GM21528 (cell line): ENCODE data around the gene SAP130.
"Not testable (repeated sequence)": the region's sequence is repeated elsewhere in the genome, so short reads cannot be mapped to it uniquely, and the experiment has no call there.

Source experiments
- ATAC-seq: cut with Tn5 transposase; IDR thresholded peaks from one replicate; pipeline ENCODE4 v1.9.1; 2021; ENCODE audit warnings: mild to moderate bottlenecking, moderate library complexity; ENCODE audit not compliant: unreplicated experiment, low FRiP score

Gene SAP130

DNA sequence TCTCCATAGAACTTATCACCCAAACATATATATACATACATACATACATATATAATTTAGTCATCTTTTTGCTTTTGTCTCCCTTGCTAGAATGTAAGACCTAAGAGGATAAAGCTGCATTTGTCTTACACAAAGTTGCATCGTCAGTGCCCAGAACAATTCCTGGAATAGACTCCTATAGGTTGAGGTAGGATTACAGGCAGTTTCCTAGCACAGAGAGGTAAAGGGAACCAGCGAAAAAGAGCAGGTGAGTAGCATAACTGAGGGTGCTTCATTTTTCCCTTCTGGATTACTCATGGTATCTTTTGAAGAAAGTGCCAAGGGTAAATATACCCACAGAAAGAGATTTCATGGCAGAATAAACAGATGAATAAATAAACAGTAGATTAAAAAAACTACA, 74.0 kb downstream of the SAP130 start:
- ATAC-seq, result no peak

DNA sequence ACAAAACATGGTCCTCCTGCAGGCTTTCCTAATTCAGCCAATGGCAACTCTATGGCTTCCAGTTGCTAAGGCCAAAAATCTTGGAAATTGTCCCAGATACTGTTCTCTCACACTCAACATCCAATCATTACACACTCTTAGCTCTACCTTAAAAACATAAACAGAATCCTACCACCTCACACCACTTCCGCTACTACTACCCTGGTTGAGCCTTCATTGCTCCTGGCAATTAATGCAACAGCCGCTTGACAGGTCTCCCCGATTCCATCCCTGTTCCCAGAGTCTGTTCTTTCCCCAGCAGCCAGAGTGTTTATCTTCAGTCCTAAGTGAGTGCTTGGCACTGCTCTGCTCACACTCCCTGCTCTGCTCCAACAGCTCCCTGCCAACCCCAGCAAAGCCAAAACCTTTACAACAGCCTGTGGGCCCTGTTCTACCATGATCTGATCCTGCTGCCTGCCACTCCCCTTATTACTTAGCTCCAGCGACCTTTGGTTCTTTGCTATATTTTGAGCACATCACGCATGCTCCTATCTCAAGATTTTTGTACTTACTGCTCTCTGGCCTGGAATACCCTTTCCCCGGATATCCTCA, 74.6 kb downstream of the SAP130 start:
- ATAC-seq, result no peak

DNA sequence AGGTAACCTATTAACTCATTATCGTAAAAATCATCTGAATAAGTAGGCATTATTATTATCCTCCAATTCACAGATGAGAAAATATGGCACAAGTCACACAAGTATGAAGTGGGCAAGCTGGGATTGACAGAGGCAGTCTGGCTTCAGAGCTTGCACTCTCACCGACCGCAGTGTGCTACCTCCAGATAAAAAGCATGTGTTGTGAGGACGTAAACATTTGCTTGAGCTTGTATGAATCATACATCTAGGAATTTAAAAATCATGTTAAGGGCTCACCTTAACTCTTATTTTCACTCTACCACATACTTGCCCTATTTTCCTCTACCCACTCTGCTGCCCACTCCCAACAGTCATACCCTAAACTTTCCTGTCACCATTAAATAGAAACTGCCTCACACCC, 76.8 kb downstream of the SAP130 start:
- ATAC-seq, result no peak

DNA sequence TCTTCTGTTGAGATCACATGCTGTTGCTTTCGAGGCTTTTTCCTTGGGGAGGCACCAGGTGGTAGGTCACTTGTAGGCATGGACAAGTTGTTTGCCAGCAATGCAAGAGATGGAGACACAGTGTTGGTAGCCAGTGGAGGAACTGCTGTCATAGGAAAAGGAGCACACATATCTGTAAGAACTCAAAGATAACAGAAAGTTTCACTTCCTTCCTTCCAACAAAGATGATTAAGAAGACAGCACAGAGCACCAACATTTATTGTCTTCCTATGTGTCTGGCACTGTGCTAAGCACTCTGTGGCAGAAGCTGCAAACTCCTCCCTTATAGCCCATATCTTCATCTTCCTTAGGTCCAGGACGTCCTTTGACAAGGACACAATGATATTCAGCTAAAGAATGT, 77.6 kb downstream of the SAP130 start:
- no peak for ATAC-seq

DNA sequence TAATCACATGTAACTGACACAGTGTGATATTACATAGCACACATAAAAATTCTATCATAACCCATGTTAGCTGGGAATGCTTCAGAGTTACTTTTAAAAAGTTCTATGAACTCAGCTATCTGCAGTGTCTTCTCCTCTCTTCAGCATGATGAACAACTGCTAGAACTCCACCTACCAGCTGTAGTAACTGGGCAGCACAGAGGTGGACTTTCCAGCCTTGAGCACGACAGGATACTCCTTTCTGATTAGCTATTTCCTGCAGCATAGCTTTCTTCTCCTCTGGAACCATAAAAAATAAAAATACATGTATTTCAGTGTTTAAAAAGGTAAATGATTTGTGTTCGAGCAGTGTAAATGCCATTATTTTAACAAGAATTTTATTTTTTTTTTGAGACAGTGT, 82.6 kb downstream of the SAP130 start:
- no peak for ATAC-seq

DNA sequence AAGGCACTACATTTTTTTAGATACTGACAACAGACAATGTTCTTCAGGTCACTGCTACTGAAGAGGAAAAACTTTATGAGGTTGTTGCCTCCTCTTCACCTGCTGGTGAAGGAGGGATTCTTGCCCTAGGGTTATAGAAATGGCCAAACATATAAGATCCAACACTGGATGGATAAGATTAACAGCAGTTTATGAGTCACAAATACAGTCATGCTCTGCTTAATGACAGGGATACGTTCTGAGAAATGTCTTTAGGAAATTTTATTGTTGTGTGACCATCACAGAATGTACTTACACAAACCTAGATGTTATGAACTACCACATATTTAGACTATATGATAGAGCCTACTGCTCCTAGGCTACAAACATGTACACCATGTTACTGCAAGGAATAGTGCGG, 84.7 kb downstream of the SAP130 start:
- no peak for ATAC-seq

DNA sequence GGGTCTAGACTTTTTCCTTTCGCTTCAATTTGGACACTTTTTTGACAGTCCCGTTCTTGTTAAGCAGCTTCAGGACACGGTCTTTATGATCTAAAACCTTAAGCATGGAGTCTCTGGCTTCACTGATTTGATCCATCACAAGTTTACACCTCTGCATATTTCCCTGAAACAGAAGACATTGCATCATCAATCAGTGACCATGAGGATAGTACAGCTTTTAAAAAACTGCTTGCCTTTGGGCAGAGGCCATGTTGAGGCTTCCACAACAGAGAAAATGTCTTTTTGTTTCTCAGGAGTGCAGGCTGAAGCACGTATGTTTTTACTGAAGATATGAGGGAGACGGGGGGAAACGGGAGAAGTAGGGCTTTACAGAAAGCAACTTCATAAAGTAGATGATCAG, 85.9 kb downstream of the SAP130 start:
- no peak for ATAC-seq

DNA sequence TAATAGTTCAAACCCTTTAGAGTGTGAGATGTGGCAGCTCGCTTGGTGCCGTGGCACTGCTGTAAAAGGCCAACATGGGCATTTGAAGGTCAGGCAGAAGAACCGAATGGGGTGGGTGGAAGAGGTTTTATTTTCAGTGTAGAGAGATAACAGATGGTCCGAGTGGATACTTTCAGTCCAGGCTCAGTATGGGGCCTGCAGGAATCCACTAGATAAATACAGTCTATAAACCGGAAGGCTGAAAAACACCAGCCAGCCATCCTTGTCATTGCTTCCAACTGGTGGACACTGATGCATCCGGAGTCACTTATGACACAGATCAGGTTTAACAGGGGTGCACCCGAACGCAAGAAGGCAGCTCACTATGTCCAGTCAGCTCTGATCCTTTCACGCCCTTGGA, 86.4 kb downstream of the SAP130 start:
- no peak for ATAC-seq

DNA sequence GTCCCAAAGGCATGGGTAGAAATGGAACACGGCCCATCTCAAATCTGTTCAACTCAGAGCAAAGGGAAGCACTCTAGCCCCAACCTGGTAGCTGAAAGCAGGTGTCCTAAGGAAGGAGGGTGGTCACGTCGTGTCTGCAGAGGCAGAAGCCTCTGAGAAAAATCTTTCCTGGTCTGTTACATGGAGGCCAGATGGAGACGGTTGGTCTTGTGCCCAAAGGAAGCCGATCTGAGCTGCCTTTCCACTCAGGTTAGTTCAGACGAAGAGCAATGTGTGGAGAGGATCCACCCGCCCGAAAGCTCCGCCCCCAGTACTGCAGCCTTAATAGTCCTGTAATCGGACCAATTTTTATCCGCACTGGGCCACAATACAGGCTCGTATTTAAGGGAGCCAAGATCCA, 87.2 kb downstream of the SAP130 start:
- ATAC-seq, result no peak

DNA sequence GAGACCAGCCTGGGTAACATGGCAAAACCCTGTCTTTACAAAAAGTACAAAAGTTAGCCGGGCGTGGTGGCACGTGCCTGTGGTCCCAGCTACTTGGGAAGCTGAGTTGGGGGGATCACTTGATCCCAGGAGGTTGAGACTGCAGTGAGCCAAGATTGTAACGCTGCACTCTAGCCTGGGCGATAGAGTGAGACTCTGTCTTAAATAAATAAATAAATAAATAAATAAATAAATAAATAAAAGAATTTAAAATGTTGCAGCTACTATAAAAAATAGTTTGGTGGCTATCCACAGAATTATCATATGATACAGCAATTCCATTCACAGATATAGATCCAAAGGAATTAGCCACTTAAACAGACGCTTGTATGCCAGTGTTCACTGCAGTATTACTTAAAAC, 92.5 kb downstream of the SAP130 start:
- no peak for ATAC-seq

DNA sequence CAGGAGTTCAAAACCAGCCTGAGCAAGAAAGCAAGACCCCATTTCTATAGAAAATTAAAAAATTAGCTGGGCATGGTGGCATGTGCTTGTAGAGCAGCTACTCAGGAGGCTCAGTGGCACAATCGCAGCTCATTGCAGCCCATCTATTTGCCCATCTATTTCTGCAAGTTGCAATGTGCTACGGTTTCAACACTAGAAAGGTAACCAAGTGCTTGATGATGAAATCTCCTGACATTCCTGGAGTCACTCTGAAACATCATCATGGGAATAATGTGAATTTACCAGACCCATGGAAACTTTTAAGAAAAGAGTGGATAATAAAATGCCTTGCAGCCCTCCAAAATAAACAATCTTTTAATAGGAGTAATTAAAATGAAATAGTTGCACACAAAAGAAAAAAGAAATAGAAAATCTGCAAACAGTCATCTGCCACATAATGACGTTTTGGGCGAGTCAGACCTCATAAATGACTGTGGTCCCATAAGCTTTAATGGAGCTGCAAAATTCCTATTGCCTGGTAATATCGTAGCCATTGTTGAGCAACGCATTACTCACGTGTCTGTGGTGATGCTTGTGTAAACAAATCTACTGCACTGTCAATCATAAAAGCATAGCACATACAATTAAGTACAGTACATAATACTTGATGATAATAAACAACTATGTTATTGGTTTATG, 95.5 kb downstream of the SAP130 start:
- ATAC-seq, result no peak

DNA sequence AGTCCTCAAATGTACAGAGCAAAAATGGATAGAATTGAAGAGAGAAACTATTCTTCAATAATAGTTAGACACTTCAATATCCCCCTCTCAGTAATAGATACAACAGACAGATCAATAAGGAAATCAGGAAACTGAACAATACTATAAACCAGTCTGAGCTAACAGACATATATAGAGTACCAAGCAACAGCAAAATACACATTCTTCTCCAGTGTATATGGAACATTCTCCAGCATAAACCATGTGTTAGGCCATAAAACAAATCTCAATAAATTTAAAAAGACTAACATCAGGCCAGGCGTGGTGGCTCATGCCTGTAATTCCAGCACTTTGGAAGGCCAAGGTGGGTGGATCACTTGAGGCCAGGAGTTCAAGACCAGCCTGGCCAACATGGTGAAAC, 98.4 kb downstream of the SAP130 start:
- no peak for ATAC-seq

DNA sequence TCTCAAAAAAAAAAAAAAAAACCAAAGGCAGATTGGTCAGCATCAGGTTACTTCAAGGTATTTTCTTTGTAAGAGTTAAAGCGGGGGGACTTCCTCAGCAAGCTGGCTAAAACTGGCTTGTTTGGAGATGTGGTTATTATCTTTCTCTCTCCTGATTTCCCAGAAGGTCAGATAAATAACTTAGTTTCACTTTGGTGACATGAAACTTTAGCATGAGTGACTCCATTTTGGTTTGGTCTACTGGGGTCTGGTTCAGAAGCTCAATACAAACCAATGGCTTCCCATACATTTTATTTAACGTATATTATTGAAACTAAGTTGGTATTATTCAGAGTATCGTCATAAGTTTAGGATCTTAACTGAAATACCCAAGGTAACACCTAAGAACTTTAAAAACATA, 100.5 kb downstream of the SAP130 start:
- ATAC-seq, result no peak

DNA sequence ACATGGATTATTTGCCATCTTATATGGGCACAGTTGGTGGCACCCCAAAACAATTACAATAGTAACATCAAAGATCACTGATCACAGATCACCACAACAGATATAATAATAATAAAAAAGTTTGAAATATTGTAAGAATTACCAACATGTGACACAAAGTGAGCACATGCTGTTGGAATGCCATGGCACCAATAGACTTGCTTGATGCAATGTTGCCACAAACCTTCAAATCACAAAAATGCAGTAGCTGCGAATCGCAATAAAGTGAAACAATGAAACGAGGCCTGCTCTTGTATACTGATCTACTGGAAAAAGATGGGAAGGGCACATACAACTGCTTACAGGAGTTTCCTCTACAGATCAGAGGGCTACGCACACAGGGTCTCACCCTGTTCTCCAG, 109.9 kb downstream of the SAP130 start:
- no peak for ATAC-seq

DNA sequence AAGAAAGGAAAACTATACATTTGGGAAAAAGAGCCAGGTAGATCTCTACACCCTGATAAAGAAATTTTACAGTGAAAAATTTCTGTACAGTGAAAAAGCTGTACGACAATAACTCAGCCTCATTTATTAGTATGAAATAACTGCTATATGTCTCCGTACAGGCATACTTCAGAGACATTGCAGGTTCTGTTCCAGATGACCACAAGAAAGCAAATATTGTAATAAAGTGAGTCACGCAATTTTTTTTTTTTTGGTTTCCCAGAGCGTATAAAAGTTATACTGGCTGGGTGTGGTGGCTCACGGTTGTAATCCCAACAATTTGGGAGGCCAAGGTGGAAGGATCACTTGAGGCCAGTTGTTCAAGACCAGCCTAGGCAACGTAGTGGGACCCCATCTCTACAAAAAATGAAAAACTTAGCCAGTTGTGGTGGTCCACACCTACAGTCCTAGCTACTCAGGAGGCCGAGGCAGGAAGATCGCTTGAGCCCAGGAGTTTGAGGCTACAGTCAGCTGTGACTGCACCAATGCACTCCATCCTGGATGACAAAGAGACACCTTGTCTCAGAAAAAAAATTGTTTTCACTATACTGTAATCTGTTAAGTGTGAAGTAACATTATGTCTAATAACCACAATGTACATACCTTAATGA, 113.9 kb downstream of the SAP130 start:
- ATAC-seq, result no peak

DNA sequence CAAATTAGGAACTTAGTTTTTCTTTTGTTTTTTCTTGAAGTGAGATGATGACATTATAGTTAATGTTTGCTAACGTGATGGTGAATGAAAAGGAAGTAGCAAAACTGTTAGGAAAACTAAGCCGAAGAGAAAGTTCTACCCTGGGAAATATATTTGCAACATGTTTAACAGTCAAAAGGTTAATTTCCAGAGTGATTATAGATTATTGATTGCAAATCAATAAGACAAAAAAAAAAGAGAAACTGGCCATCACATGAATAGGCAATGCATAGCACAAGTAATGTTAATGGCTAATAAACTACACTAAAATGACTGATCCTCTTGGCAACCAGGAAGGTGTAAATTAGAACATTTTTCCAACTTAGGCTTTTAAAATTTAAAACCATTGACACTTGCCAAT, 116.1 kb downstream of the SAP130 start:
- no peak for ATAC-seq

DNA sequence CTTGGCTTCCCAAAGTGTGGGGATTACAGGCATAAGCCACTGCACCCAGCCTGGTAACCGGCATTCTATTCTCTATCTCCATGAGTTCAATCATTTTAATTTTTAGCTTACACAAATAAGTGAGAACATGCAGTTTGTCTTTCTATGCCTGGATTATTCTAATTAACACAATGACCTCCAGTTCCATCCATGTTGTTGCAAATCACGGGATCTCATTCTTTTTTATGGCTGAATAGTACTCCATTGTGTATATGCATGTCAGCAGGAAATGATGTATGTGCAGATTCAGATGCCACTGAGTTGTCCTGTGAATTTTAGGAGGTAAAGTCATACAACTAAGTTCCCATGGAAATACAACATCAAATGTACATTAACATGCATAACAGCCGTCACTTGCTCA, 117.4 kb downstream of the SAP130 start:
- ATAC-seq, result no peak

DNA sequence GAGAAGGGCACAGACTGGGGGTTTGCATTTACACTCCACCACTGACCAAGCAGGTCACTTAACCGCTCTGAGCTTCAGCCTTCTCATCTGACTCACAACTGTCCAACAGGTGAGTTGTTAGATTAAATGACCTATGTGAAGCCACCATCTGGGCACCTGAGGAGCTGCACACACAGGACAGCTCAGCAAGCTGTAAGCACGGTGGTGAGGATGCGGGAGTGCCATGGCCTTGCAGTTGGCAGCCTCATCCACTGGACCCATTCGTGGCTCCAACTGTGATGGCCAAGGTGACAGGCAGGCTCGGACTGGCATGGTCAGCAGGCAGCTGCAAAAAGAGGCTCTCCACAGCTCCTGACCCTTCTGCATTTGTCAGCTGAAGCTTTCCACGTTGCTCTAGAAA, 118.8 kb downstream of the SAP130 start:
- ATAC-seq, result no peak

DNA sequence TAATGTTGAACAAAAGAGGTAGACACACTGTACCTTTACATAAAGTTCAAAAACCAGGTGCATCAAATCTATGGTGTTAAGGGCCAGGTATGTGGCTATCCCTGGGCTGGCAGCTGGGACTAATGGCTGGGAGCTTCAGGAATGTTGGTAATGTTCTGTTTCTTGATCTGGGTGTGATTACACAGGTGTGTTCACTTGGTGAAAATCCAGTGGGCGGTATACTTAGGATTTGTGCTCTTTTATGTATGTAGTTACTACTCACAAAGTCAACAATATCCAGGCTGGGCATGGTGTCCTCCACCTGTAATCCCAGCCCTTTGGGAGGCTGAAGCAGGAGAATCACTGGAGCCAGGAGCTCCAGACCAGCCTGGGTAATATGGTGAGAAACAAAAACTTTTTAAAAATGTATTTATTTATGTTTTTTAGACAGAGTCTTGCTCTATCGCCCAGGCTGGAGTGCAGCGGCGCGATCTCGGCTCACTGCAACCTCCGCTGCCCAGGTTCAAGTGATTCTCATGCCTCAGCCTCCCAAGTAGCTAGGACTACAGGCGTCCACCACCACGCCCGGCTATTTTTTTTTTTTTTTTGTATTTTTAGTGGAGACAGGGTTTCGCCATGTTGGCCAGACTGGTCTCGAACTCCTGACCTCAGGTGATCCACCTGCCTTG, 120.0 kb downstream of the SAP130 start:
- ATAC-seq, result not testable (repeated sequence)

DNA sequence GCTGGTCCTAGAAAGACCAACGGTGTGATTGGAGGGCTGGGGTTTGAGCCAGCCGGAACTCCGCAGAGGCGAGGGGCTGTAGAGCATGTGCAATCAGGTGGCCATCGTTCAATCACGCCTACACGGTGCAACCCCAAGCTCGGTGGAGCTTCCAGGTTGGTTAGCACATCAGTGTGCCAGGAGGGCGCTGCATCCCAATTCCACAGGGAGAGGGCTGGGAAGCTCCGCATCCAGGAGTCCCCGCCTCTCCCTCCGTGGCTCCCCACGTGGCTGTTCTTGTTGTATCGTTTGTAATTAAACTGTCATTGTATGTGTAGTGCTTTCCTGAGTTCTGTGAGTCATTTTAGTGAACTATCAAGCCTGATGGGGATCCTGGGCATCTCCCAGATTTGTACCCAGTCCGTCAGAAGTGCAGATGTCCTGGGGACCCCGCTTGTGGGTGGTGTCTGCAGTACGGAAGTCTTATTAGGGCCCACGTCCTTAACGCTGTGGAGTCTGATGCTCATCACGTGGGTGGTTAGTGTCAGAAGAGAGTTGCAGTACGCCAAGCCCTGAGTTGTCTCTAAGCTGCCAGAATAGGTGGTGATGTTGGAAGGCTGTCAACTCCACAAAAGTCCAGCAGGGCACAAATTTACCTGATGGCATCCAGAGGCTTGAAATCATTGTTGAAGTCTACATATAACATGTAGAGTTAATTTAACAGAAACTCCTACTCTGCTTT, 121.5 kb downstream of the SAP130 start:
- no peak for ATAC-seq
